Smooth muscle cell (in vitro differentiated cells): ENCODE data around the gene GLCCI1. TPM values are rescaled to one million over a fixed set of nuclear protein-coding genes. Genes with fewer than 3 reads are reported as not detected.

Experiments used
- DNase-seq: peaks from one replicate; lab custom pipeline; 2025; ENCODE audit not compliant: unreplicated experiment; lab: John Stamatoyannopoulos, UW
- H2AFZ ChIP-seq: fragments of 200-600 bp; sonication (generic); 2 replicates; pipeline ENCODE4 v1.6.0; 2016; ENCODE audit warnings: antibody characterized with exemption, low read depth, mild to moderate bottlenecking
- H3F3A ChIP-seq: fragments of 200-600 bp; sonication (generic); 2 replicates; pipeline ENCODE4 v1.6.0; 2017; ENCODE audit warnings: antibody characterized with exemption, low read depth
- H3K27ac ChIP-seq: fragments of 200-600 bp; sonication (generic); 2 replicates; pipeline ENCODE4 v1.5.1; 2016; ENCODE audit warnings: low read depth, mild to moderate bottlenecking
- H3K27me3 ChIP-seq: fragments of 200-600 bp; sonication (generic); 2 replicates; pipeline ENCODE4 v1.6.1; 2016; ENCODE audit warnings: low read depth, mild to moderate bottlenecking
- H3K36me3 ChIP-seq: fragments of 200-600 bp; sonication (generic); 2 replicates; pipeline ENCODE4 v1.5.1; 2016; ENCODE audit warnings: low read depth
- H3K4me1 ChIP-seq: fragments of 200-600 bp; sonication (generic); 2 replicates; pipeline ENCODE4 v1.5.1; 2016; ENCODE audit warnings: low read depth
- H3K4me2 ChIP-seq: fragments of 200-600 bp; sonication (generic); 2 replicates; pipeline ENCODE4 v1.6.0; 2016; ENCODE audit warnings: mild to moderate bottlenecking
- H3K4me3 ChIP-seq: fragments of 200-600 bp; sonication (generic); 2 replicates; pipeline ENCODE4 v1.5.1; 2016; ENCODE audit warnings: mild to moderate bottlenecking
- H3K79me2 ChIP-seq: fragments of 200-600 bp; sonication (generic); 2 replicates; pipeline ENCODE4 v1.6.0; 2016; ENCODE audit warnings: low read depth, mild to moderate bottlenecking
- H3K9ac ChIP-seq: fragments of 200-600 bp; sonication (generic); 2 replicates; pipeline ENCODE4 v1.6.0; 2016; ENCODE audit warnings: low read depth
- H3K9me3 ChIP-seq: fragments of 200-600 bp; sonication (generic); replicated peaks from 2 replicates; pipeline ENCODE4 v1.5.1; 2016; ENCODE audit warnings: low read depth
- H4K20me1 ChIP-seq: fragments of 200-600 bp; sonication (generic); 2 replicates; pipeline ENCODE4 v1.6.0; 2016; ENCODE audit warnings: low read depth
- WGBS: methylation state at CpG from one replicate; pipeline ENCODE4 v1.1.7; 2016; ENCODE audit warnings: low lambda C conversion rate; 5-methylcytosine and 5-hydroxymethylcytosine counted together
- polyA plus RNA-seq: library from polyadenylated mRNA; unstranded; fragments of >200 nt; fragmentation: Nextera tagmentation; extraction: Ambion mirVana; gene quantifications from 2 replicates; pipeline ENCODE4 v1.2.1, GENCODE V29; 2016
- total RNA-seq: library from RNA; depleted of rRNA; stranded (reverse); fragments of >200 nt; gene quantifications from 2 replicates; pipeline ENCODE4 v1.2.3, GENCODE V29; 2014
- TF ChIP-seq, protein P1 (sequence below): fragments of 200-600 bp; sonication (generic); IDR thresholded peaks from 2 replicates; pipeline ENCODE4 v1.5.1; 2017; ENCODE audit warnings: borderline replicate concordance, mild to moderate bottlenecking, antibody characterized with exemption; ENCODE audit not compliant: insufficient read depth, poor library complexity, severe bottlenecking

GLCCI1 gene
- total and polyA plus RNA-seq, 2 experiments from 2014 or later = 39.0 to 69.9 TPM

DNA sequence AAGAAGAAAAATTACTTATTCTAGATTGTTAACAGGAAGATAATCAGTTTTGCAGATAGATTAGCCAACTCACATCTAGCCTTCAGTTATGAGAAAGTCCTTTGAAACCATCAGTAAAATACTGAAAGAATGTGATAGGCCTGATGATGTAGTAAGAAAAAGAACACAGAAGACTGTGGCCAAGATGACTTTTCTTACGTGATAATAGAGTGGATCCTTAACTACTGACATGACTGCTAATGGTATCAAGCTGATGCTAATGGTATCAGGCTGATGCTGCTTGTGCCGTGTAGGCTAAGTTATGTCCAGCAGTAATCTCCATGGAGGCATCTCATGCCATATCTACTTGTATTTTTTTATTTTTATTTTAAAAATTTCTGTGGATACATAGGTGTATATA lies 114.2 kb downstream of the GLCCI1 start:
- no peak for DNase-seq
- no peak overlapping the region for H3K27ac ChIP-seq
- no peaks in the 10 kb centered on the region for H3F3A ChIP-seq
- no peak overlapping the region for H2AFZ ChIP-seq
- H3K4me1 ChIP-seq = no peaks in the 10 kb centered on the region
- no peaks in the 10 kb centered on the region for H3K9me3 ChIP-seq
- WGBS = 96% methylated on average over 2 of the region's 2 CpGs
- H3K79me2 ChIP-seq = no peaks in the 10 kb centered on the region
- no peak overlapping the region for H3K9ac ChIP-seq
- H3K4me2 ChIP-seq = no peak overlapping the region
- TF ChIP-seq, protein P1, sequence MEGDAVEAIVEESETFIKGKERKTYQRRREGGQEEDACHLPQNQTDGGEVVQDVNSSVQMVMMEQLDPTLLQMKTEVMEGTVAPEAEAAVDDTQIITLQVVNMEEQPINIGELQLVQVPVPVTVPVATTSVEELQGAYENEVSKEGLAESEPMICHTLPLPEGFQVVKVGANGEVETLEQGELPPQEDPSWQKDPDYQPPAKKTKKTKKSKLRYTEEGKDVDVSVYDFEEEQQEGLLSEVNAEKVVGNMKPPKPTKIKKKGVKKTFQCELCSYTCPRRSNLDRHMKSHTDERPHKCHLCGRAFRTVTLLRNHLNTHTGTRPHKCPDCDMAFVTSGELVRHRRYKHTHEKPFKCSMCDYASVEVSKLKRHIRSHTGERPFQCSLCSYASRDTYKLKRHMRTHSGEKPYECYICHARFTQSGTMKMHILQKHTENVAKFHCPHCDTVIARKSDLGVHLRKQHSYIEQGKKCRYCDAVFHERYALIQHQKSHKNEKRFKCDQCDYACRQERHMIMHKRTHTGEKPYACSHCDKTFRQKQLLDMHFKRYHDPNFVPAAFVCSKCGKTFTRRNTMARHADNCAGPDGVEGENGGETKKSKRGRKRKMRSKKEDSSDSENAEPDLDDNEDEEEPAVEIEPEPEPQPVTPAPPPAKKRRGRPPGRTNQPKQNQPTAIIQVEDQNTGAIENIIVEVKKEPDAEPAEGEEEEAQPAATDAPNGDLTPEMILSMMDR = no peak
- no peak overlapping the region for H3K4me3 ChIP-seq
- H3K27me3 ChIP-seq = no peaks in the 10 kb centered on the region
- H4K20me1 ChIP-seq = no peaks in the 10 kb centered on the region
- no peaks in the 10 kb centered on the region for H3K36me3 ChIP-seq

DNA sequence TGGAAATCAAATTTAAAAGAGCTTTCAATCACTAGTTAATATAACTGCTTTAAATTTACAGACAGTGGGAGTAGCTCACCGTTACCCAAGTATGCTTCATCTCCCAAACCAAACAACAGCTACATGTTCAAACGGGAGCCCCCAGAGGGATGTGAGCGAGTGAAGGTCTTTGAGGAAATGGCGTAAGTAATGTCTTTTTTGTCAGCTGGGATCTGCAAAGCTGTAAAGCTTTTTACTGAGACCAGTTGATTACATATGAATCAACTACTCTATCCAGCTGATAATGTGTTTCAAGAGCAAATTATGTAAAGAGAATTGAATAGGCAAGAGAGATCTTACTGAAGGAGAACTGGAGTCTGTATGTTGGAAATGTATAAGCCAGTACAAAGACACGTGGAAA lies 116.2 kb downstream of the GLCCI1 start:
- Histone ChIP-seq H2AFZ (no peak overlapping the region), H3K27ac (no peak overlapping the region), H4K20me1 (no peaks in the 10 kb centered on the region), H3K9me3 (no peaks in the 10 kb centered on the region), H3K79me2 (no peaks in the 10 kb centered on the region), H3K9ac (no peak overlapping the region), H3F3A (no peaks in the 10 kb centered on the region), H3K36me3 (no peaks in the 10 kb centered on the region), H3K4me2 (no peak overlapping the region), H3K4me3 (no peak overlapping the region), H3K27me3 (no peaks in the 10 kb centered on the region), H3K4me1 (no peaks in the 10 kb centered on the region)
- WGBS = 89% methylated on average over 5 of the region's 5 CpGs
- TF ChIP-seq, protein P1 = no peak
- DNase-seq = no peak

GRCh38 chr7:8085420-8085819 lies 116.8 kb downstream of the GLCCI1 start:
- H4K20me1 ChIP-seq = no peaks in the 10 kb centered on the region
- no peak overlapping the region for H2AFZ ChIP-seq
- WGBS = 95% methylated on average over 3 of the region's 3 CpGs
- H3K4me2 ChIP-seq = no peak overlapping the region
- TF ChIP-seq, protein P1 = no peak
- H3K9ac ChIP-seq = no peak overlapping the region
- no peaks in the 10 kb centered on the region for H3K36me3 ChIP-seq
- no peak for DNase-seq
- H3K4me1 ChIP-seq = no peaks in the 10 kb centered on the region
- H3K27me3 ChIP-seq = no peaks in the 10 kb centered on the region
- H3F3A ChIP-seq = no peaks in the 10 kb centered on the region
- H3K27ac ChIP-seq = no peak overlapping the region
- no peaks in the 10 kb centered on the region for H3K79me2 ChIP-seq
- no peak overlapping the region for H3K4me3 ChIP-seq
- H3K9me3 ChIP-seq = no peaks in the 10 kb centered on the region

- H3K9ac ChIP-seq = no peak overlapping the region
- H3K4me1 ChIP-seq = no peaks in the 10 kb centered on the region
Measured at GRCh38 chr7:8086239-8086638, 117.6 kb downstream of the GLCCI1 start.

More at GRCh38 chr7:8086239-8086638, 117.6 kb downstream of the GLCCI1 start:
- no peaks in the 10 kb centered on the region for H4K20me1 ChIP-seq
- DNase-seq = no peak
- TF ChIP-seq, protein P1 = no peak
- no peaks in the 10 kb centered on the region for H3K27me3 ChIP-seq
- no peak overlapping the region for H2AFZ ChIP-seq
- H3K4me2 ChIP-seq = no peak overlapping the region
- H3K9me3 ChIP-seq = no peaks in the 10 kb centered on the region
- WGBS = 94% methylated on average over 6 of the region's 6 CpGs
- no peaks in the 10 kb centered on the region for H3K36me3 ChIP-seq
- no peaks in the 10 kb centered on the region for H3F3A ChIP-seq
- no peak overlapping the region for H3K4me3 ChIP-seq
- no peak overlapping the region for H3K27ac ChIP-seq
- no peaks in the 10 kb centered on the region for H3K79me2 ChIP-seq
